HG02759 (cell line): ENCODE measurements around the gene SERGEF.
"Not testable (repeated sequence)": the region's sequence is repeated elsewhere in the genome, so short reads cannot be mapped to it uniquely, and the experiment has no call there.

Experiments used
- ATAC-seq: cut with Tn5 transposase; IDR thresholded peaks from one replicate; pipeline ENCODE4 v1.9.1; 2021; ENCODE audit warnings: mild to moderate bottlenecking, moderate library complexity; ENCODE audit not compliant: unreplicated experiment

The SERGEF gene

DNA sequence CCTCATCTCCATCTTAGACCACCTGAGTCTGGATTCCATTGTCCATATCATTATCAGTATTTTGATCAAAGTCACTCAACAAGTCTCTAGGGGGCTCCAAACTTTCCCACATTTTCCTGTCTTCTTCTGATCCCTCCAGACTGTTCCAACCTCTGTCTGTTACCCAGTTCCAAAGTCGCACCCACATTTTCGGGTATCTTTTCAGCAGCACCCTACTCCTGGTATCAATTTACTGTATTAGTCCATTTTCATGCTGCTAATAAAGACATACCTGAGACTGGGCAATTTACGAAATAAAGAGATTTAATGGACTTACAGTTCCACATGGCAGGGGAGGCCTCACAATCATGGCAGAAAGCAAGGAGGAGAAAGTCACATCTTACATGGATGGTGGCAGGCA lies 144.4 kb downstream of the SERGEF start:
- not testable (repeated sequence) for ATAC-seq

DNA sequence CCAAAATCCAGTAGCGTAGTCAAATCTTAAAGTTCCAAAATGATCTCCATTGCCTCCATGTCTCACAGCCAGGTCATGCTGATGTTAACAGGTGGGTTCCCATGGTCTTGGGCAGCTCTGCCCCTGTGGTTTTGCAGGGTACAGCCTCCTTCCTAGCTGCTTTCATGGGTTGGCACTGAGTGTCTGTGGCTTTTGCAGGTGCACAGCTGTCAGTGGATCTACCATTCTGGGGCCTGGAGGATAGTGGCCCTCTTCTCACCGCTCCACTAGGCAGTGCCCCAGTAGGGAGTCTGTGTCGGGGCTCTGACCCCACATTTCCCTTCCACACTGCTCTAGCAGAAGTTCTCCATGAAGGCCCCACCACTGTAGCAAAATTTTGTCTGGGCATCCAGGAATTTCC lies 145.5 kb downstream of the SERGEF start:
- ATAC-seq, result no peak

DNA sequence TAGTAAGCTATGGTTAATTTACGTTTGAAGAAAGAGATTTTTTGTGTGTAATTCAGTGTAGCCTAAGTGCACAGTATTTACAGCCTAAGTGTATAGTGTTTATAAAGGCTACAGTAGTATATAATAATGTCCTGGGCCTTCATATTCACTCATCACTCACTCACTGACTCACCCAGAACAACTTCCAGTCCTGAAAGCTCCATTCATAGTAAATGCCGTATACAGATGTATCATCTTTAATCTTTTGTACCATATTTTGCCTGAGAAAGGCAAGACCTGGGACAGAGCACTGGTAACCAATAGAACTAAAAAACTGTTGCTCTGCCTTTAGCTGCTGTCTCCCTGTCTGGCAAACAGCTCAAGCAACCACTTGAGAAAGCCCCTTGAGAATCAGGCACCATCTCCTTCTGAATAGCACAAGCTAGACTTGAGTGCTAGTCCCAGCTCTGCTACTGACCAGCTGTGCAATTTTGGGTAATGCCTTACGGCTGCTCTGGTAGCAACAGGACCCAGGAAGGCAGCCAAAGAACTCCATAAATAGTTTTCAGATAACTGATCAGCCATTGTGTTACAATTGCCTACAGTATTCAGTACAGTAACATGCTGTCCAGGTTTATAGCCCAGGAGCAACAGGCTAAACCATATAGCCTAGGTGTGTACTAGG lies 146.9 kb downstream of the SERGEF start:
- no peak for ATAC-seq

DNA sequence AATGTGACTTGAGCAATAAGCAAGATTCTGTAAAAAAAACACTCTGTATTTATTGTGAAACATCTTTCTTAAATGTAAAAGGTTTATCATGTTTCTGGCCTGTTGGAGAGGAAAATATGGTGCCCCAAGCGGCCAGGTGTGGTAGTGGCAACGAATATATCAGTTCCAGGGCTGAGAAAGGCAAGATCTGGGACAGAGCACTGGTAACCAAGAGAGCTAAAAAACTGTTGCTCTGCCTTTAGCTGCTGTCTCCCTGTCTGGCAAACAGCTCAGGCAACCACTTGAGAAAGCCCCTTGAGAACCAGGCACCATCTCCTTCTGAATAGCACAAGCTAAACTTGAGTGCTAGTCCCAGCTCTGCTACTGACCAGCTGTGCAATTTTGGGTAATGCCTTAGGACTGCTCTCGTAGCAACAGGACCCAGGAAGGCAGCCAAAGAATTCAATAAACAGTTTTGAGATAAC lies 148.3 kb downstream of the SERGEF start:
- peak; percentile 52 for ATAC-seq

DNA sequence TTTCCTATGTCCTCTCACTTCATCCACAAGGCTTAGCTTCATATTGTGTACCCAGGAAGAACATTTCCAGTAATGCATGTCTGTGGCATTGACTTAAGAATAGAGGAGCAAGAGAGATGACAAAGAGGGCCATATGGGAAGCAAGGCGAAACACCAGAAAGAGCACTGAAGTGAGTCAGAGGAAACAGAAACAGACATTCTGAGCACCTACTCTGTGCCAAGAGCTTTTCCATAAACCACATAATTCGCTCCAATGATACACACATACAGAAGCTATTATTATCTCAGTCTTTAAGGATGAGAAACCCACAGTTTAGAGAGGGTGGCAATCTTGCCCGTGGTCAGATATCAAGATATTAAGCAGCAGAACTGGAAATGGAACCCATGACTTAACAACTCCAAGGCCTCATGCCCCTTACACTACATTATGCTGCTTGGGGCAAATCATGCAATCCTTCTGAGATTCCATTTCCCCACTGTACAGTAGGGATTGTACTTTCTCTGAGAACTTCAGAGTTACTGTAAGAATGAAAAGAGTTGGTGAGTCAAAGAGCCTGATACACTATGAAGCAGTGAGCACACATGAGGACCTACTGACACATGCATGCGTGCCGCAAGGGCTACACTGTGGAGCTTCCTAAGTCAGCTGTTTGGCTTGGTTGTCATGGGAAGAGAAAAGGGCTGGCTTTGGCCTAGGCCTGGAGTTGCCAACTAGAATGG lies 151.7 kb downstream of the SERGEF start:
- ATAC-seq, result no peak

DNA sequence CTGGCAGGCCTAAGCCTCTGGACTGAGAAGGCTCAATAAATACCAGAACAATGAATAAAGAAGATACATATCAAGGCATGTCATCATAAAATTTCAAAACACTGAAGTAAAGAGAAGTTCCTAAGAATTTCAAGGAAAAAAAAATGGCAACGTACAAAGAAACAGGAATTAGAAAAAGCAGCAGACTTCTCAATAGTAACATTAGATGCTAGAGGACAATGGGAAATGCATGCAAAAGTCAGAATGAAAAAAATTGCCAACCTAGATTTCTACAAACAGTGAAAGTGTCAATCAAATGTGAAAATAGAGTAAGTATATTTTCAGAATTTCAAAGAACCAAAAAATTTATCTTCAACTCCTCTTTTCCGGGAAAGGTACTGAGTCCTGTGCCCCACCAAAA lies 153.3 kb downstream of the SERGEF start:
- ATAC-seq, result no peak

DNA sequence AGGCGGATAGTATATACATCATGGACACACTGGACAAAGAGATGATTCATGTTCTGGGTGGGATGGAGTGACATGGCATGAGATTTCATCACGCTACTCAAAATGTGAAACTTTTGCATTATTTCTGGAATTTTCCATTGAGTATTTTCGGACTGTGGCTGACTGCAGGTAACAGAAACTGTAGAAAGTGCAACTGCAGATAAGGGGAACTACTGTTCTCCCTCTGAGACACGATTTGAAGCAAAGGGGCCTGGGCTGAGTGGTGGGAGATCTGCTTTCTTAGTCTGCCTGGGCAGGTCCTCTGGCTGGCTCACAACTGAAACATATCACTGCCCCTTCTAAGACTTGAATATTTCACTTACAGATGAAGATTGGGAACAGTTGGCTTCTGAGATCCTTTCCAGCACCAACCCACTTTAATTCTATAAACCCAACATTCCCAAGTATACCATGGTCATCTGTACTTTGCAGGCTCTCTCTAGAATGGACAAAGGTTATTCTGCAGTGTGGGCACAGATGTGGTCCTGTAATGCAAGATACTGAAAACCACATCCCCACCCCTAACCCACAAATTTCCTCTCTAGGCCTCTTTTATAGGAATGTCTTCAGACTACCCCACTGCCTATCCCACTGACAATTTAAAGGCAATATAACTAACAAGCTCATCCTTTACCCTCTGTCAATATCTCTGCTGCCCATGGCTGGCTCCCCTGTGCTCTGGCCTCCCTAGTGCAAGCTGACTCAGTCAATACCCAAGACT lies 157.1 kb downstream of the SERGEF start:
- ATAC-seq, result no peak

DNA sequence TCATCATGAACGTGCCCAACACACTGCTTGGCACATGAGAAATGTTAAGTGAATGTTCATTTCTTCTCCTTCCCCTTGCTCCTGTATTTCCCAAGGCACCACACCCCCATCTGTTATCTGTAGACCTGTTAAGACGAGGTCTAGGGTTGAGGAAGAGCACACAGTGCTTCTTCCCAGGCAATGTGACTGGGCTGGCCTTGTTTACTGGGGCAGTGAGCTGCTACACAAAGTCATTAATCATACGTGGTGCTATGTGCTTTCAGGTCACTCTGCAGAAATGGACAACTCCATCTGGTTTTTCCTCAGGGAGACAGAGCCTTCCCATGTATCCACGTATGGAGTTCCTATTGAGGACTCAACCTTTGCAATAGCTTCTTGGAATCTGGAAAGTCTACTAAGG lies 159.6 kb downstream of the SERGEF start:
- no peak for ATAC-seq

DNA sequence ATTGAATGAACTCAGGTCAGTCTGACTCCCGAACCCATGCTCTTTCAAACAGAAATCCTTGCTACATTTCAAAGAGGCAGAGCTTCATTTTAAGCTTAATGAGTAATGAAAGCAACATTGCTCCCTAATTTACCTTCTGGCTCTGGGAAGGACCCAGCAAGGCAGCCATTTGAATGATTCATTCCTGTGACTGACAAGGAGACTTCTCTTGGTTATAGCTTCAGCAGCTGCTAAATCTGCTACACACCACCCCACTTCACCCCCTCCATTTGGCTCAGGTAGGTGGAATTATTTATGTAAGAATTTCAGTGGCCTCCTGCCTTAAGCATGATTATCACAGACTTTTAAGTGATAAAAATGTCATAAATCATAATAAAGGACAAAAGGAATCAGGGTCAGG lies 160.6 kb downstream of the SERGEF start:
- ATAC-seq, result no peak

DNA sequence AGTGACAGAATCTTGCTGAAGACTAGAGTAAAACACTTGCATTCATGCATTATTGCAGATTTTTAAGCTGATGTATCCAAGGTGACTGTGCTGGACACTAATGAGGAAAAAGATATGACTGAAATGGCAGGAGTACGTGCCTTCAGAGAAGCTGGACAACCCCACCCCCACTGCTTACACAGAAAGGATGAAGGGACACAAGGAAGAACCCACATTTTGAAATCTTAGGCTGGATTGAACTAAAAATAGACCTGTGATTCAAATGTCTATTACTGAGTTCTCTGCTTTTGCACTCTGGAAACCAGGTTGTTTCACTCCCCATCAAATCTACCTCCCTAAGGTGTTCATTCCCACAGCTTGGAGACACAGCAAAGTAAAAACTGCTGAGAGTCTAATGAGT lies 161.2 kb downstream of the SERGEF start:
- ATAC-seq, result no peak

DNA sequence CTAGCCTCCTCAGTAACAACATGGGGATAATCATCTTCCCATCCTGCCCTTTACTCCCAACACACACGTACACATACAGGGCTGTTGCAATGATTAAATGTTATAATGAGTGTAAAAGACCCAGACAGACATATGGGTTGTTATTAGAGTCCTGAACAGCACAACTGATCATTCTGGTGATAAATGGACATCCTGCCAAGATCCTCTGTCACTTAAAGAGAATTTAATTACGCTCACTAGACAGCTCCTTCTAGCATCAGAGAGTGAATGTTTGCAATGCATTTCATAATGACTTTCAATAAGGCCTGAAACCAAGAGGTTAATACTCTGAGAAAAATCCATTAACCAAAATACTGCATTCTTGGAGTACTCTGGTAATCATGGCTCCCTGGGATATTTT lies 162.5 kb downstream of the SERGEF start:
- ATAC-seq, result no peak

DNA sequence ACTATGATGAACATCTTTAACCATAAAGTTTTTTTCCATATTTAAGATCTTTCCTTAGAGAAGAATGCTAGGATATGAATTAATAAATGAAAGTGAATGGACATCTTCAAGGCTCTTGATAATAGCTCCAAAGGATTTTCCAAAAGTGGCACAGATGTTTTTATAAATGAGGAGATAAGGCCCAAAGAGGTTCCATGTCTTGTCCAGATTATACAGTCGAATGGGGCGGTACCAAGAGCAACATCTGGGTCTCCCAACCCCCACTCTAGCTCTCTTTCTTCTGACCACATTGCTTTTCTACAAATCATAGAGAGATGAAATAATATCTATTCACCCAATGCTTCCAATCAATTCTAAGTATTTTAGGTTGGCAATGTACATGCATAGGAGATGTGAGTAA lies 164.1 kb downstream of the SERGEF start:
- no peak for ATAC-seq

DNA sequence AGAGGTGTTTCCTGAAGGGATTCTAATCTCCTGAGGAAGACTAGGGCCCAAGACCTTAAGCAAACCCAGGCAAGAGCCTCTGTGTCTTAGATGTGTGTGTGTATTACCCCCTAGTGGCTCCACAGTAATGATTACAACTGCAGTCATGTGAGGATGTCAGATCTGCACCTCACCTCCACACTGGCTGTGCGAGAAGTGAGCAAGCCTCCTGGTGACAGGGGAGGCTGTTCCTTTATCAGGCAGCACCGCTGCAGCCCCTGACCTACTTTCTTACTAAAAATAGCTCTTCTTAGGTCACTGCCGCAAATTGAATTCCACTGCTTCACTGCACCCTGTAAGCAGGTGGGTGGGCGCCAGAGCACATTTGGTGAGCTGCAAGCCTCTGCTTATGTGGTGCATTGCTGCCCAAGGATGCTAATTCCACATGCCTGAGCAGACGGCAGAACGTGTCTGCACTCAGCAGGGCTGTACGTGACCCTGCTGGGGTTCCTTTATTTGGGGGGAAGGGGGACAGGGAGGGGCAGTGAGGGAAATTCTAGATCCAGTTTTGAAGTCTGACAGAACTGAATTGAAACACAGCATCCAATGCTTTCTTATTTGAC lies 165.9 kb downstream of the SERGEF start:
- no peak for ATAC-seq

DNA sequence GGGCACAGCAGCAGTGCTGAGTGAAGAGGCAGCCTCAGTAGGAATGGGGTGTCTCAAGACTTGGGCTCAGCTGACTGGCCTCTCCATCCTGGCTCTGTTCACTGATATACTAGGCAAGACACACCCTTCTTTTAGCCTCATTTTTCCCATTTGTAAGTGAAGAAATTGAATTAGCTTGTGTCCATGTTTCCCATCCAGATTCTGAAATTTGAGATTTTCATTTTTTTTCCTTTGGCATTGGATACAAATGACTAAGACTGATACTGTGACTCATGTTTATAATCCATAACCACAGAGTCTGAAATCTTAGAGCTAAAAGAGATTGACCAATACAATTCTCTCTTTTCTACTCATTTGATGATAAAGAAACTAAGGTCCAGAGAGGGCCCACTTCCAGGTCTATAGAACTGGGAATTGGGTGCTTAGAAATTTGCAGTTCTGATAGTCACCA lies 167.4 kb downstream of the SERGEF start:
- no peak for ATAC-seq

DNA sequence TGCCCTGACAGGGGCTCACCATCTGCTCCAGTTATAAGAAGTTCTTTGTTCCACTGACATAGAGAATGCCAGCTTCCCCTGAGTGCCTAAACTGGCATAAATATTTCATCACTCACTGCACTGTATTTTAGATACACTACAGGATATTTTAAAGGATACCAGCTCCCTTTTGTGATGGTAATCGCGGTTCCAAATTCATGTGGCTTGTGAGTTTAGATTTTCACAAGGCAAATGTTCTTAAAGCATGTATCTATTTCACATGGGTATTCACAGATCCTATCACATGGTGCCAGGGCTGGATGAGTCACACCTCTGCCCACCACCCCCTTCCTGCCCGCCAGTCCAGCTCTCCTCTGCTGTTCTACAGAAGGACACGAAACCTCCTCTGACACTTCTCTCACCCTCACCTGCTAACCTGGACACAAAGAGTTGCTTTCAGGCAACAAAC lies 172.7 kb downstream of the SERGEF start:
- no peak for ATAC-seq

DNA sequence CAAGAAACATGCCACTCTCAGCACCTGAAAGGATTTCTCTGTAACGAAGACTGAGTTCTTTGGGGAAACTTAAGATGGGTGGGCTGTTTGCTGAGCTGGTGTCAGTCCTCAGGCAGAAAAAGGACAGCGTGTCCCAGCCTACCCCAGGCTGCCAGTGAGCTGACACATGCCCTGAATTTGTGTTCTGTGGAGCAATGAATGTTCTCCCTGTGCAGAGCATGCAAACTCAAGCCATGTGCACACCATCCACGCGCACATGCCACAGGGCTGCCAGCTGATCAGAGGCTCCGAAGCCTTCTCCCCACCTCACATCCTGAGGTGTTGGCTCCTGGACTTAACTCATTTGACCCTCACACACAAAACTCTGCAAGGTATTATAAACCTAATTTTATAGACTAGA lies 173.4 kb downstream of the SERGEF start:
- ATAC-seq, result no peak

DNA sequence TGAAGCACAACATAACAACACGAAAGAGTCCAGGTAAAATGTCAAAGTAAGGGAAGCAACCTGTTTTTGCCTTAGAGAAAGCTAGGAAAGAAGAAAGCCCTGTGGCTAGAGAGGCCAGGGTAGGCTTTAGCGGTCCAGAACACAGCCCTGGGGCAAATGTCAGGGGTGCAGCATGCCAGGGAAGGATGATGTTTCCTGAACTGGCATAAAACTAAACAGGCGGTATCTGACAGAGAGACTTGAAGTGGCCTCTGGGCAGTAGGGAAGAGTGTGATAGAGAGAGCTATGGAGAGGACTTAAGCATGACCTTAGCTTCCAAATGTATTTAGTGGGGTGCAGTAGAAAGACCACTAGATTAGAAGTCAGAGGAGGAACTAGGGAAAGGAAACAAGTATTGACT lies 174.7 kb downstream of the SERGEF start:
- ATAC-seq, result no peak

DNA sequence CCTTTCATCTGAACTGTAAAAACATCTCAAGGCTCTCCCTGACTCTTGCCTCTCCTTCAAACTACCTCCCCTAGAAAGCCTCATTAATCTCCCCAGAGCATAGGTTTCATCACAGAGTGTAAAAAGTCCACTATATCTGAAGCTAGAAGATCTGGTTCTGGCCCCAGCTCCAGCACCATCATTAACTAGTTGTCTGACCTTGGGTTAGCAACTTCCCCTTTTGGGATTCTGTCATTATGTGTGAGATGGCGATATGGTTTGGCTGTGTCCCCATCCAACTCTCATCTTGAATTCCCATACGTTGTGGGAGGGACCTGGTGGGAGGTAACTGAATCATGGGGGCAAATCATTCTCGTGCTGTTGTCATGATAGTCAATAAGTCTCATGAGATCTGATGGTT lies 181.0 kb downstream of the SERGEF start:
- ATAC-seq, result no peak

DNA sequence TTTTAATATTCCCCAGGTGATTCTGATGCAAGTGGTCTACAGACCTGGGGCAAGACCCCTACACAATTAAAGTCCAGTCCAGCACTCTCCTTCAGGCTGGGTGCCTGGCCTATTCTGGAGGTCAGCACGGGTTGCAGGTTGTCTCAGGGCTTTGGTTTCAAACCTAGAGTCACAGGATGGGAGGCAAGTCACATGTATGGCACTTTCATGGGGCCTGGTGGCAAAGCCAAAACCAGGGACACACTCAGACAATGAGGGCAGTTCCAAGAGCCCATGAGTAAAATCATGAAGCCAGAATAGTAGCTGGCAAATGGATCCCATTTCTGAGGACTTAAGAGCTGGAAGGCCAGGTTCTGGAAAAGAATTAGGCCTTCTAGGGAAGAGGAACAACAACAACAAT lies 181.6 kb downstream of the SERGEF start:
- no peak for ATAC-seq

DNA sequence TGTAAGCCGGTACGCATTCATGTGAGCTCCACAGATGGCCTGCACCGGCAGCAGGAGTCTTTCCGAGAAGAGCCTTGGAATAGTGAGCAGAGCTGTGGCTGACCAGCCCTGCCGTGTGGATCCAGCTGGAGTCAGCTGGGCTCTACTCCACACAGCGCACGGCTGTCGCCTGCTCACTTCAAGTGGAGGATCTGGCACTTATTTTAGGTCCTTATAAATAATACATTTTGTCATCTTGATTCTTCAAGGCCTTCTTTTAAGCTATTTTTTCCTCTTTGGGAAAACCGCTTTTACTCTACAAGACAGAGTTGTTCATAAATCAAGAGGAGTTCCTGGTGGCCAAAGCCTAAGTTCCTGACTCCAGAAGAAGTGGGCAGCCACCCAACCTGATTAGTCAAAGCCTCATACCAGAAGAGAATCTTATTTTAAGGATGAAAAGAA lies 184.5 kb downstream of the SERGEF start:
- no peak for ATAC-seq

DNA sequence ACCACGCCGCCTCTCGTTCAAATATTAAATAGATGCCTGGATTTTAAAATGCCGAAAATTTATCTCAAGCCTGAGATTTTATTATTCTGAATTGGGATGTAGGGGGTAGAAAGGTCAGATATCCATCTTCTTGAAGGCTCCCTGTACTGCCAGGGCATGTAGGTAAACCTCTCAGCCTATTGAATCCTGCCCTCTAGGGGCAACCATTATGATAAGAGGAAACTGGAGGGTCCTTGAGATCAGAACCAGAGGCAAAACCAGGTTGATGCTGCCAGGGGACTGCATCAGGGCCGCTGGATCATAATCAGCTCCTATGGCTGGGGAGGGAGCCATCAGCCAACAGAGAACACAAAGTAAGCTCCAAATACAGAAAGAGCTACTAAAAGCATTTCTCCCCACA lies 185.8 kb downstream of the SERGEF start:
- no peak for ATAC-seq
